ENCODE measurements around the gene SOWAHB.

DNA sequence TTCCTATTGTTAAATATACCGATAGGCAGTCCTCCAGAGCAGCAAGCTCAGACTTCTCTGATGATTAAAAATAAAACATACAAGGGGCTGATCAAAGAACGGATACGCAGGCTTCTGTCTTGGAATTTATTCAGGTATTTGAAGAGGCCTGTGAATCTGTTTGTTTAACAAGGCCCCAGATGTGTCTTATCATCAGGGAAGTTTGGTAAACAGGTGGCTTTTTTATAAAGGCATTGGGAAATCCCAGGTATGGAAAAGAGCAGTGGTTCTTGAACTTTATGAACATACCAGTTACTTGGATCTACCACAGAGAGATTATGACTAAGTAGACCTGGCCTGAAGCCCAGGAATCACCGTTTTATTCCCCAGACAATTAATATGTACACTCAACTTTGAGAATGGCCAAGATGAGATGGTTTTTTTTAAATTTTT, 47.9 kb downstream of the SOWAHB start:
- no peak for TF ChIP-seq CTCF (IDR thresholded peaks at IDR 0.05; ENCODE audit: poor library complexity, severe bottlenecking)
- no peak for TF ChIP-seq POLR2AphosphoS5 (IDR thresholded peaks at IDR 0.05)
- TF ChIP-seq SMC3 (conservative IDR thresholded peaks at IDR 0.05; ENCODE audit: poor library complexity), result no peak
- no peak for TF ChIP-seq EZH2 (IDR thresholded peaks at IDR 0.05; ENCODE audit: borderline replicate concordance, insufficient read depth, low read length, poor library complexity, severe bottlenecking)
- no peak for TF ChIP-seq EP300 (conservative IDR thresholded peaks at IDR 0.05; ENCODE audit: poor library complexity, severe bottlenecking)
- TF ChIP-seq REST (IDR thresholded peaks at IDR 0.05; ENCODE audit: borderline replicate concordance), result no peak
